ENCODE data around the gene ARGFX. TPM values are rescaled to one million over a fixed set of nuclear protein-coding genes. Genes with fewer than 3 reads are reported as not detected.

ARGFX gene
- total RNA-seq (not detected), polyA plus RNA-seq (not detected)

GRCh38 chr3:121567649-121568048 is at the start of gene ARGFX:
Gene ARGFX, plus strand, starts transcription at chr3:121567949. Its CDS starts 2,765 bp downstream, at chr3:121570714.
- no peak within 1 kb of the TSS for H3K4me3 ChIP-seq (ENCODE audit: low read length)
- CTCF ChIA-PET, result no interaction called here
- Mint-ChIP-seq H3K4me1 (no peaks in the 10 kb centered on the region), H3K9me3 (no peaks in the 10 kb centered on the region), H3K27ac (peak within 1 kb of the TSS in 1 of 8 donors; percentile 77), H3K36me3 (no peaks in the 10 kb centered on the region), H3K27me3 (peaks cover 3 to 4% of the 10 kb centered on the region in 2 donors), H3K4me3 (no peak within 1 kb of the TSS)
- no peak for DNase-seq
- no peaks in the 10 kb centered on the region for H3K9me3 ChIP-seq (ENCODE audit: low read length)
- no peaks in the 10 kb centered on the region for H3K27me3 ChIP-seq (ENCODE audit: insufficient read depth, low read length, poor library complexity, severe bottlenecking)
- no peak within 1 kb of the TSS for H3K27ac ChIP-seq (ENCODE audit: low read depth, low read length)
- POLR2A ChIA-PET, result no interaction called here
- no peaks in the 10 kb centered on the region for H3K4me1 ChIP-seq (ENCODE audit: insufficient read depth, low read length)
- H3K36me3 ChIP-seq (ENCODE audit: insufficient read depth, low read length), result no peaks in the 10 kb centered on the region

- Mint-ChIP-seq H3K27me3 (no peaks in the 10 kb centered on the region), H3K36me3 (peaks cover 0 to 23% (median 3%) of the 10 kb centered on the region in 3 donors), H3K27ac (peak overlapping the region in 1 of 8 donors; percentile 15), H3K4me1 (no peaks in the 10 kb centered on the region), H3K4me3 (no peak overlapping the region), H3K9me3 (peaks cover 15 to 26% (median 16%) of the 10 kb centered on the region in 5 donors)
- H3K36me3 ChIP-seq (ENCODE audit: insufficient read depth, low read length), result no peaks in the 10 kb centered on the region
- no peaks in the 10 kb centered on the region for H3K4me1 ChIP-seq (ENCODE audit: insufficient read depth, low read length)
- no peak overlapping the region for H3K27ac ChIP-seq (ENCODE audit: low read depth, low read length)
- H3K4me3 ChIP-seq (ENCODE audit: low read length), result no peak overlapping the region
- no peak for DNase-seq
- H3K27me3 ChIP-seq (ENCODE audit: insufficient read depth, low read length, poor library complexity, severe bottlenecking), result no peaks in the 10 kb centered on the region
- ChIA-PET CTCF (no interaction called here), POLR2A (no interaction called here)
- no peaks in the 10 kb centered on the region for H3K9me3 ChIP-seq (ENCODE audit: low read length)
Measured at GRCh38 chr3:121517953-121518655, 49.6 kb upstream of the ARGFX start.

- CTCF ChIA-PET, result no interaction called here
- Histone ChIP-seq H3K27ac (ENCODE audit: low read depth, low read length) (no peak overlapping the region), H3K4me1 (ENCODE audit: insufficient read depth, low read length) (no peaks in the 10 kb centered on the region), H3K9me3 (ENCODE audit: low read length) (no peaks in the 10 kb centered on the region), H3K4me3 (ENCODE audit: low read length) (no peak overlapping the region), H3K27me3 (ENCODE audit: insufficient read depth, low read length, poor library complexity, severe bottlenecking) (no peaks in the 10 kb centered on the region), H3K36me3 (ENCODE audit: insufficient read depth, low read length) (no peaks in the 10 kb centered on the region)
- Mint-ChIP-seq H3K27ac (no peak overlapping the region), H3K4me3 (no peak overlapping the region), H3K4me1 (no peaks in the 10 kb centered on the region), H3K36me3 (peaks cover 0 to 19% (median 3%) of the 10 kb centered on the region in 3 donors), H3K27me3 (no peaks in the 10 kb centered on the region), H3K9me3 (peaks cover 8 to 18% (median 16%) of the 10 kb centered on the region in 5 donors)
- DNase-seq, result no peak
- POLR2A ChIA-PET, result no interaction called here
Measured at GRCh38 chr3:121520510-121520909, 47.2 kb upstream of the ARGFX start.

GRCh38 chr3:121529308-121529707 is 38.4 kb upstream of the ARGFX start:
- Mint-ChIP-seq H3K4me3 (no peak overlapping the region), H3K36me3 (no peaks in the 10 kb centered on the region), H3K27ac (no peak overlapping the region), H3K4me1 (no peaks in the 10 kb centered on the region), H3K9me3 (no peaks in the 10 kb centered on the region), H3K27me3 (no peaks in the 10 kb centered on the region)
- Histone ChIP-seq H3K4me1 (ENCODE audit: insufficient read depth, low read length) (no peaks in the 10 kb centered on the region), H3K4me3 (ENCODE audit: low read length) (no peak overlapping the region), H3K27me3 (ENCODE audit: insufficient read depth, low read length, poor library complexity, severe bottlenecking) (no peaks in the 10 kb centered on the region), H3K9me3 (ENCODE audit: low read length) (no peaks in the 10 kb centered on the region), H3K36me3 (ENCODE audit: insufficient read depth, low read length) (no peaks in the 10 kb centered on the region), H3K27ac (ENCODE audit: low read depth, low read length) (no peak overlapping the region)
- no peak for DNase-seq
- POLR2A ChIA-PET, result no interaction called here
- CTCF ChIA-PET, result no interaction called here

GRCh38 chr3:121531269-121531668 is 36.5 kb upstream of the ARGFX start:
- no peak for DNase-seq
- Mint-ChIP-seq H3K9me3 (no peaks in the 10 kb centered on the region), H3K27ac (peak overlapping the region in 1 of 8 donors; percentile 4), H3K36me3 (no peaks in the 10 kb centered on the region), H3K4me1 (no peaks in the 10 kb centered on the region), H3K27me3 (no peaks in the 10 kb centered on the region), H3K4me3 (no peak overlapping the region)
- POLR2A ChIA-PET, result no interaction called here
- Histone ChIP-seq H3K4me1 (ENCODE audit: insufficient read depth, low read length) (no peaks in the 10 kb centered on the region), H3K36me3 (ENCODE audit: insufficient read depth, low read length) (no peaks in the 10 kb centered on the region), H3K4me3 (ENCODE audit: low read length) (no peak overlapping the region), H3K9me3 (ENCODE audit: low read length) (no peaks in the 10 kb centered on the region), H3K27me3 (ENCODE audit: insufficient read depth, low read length, poor library complexity, severe bottlenecking) (no peaks in the 10 kb centered on the region), H3K27ac (ENCODE audit: low read depth, low read length) (no peak overlapping the region)
- CTCF ChIA-PET, result no interaction called here

- Mint-ChIP-seq H3K27ac (peak overlapping the region in 1 of 8 donors; percentile 67), H3K27me3 (no peaks in the 10 kb centered on the region), H3K4me1 (peaks cover 14 to 18% (median 15%) of the 10 kb centered on the region in 3 donors), H3K9me3 (no peaks in the 10 kb centered on the region), H3K4me3 (no peak overlapping the region), H3K36me3 (peaks cover 0 to 4% (median 0%) of the 10 kb centered on the region in 3 donors)
- no peak overlapping the region for H3K4me3 ChIP-seq (ENCODE audit: low read length)
- POLR2A ChIA-PET, result no interaction called here
- no peak for DNase-seq
- CTCF ChIA-PET, result no interaction called here
- no peaks in the 10 kb centered on the region for H3K4me1 ChIP-seq (ENCODE audit: insufficient read depth, low read length)
- H3K27ac ChIP-seq (ENCODE audit: low read depth, low read length), result no peak overlapping the region
- H3K27me3 ChIP-seq (ENCODE audit: insufficient read depth, low read length, poor library complexity, severe bottlenecking), result no peaks in the 10 kb centered on the region
- H3K9me3 ChIP-seq (ENCODE audit: low read length), result no peaks in the 10 kb centered on the region
- H3K36me3 ChIP-seq (ENCODE audit: insufficient read depth, low read length), result no peaks in the 10 kb centered on the region
Measured at GRCh38 chr3:121542924-121543323, 24.8 kb upstream of the ARGFX start.

GRCh38 chr3:121545049-121545573 is 22.6 kb upstream of the ARGFX start:
- Mint-ChIP-seq H3K27ac (peak overlapping the region in 4 of 8 donors; percentile 53 to 92 (median 59)), H3K27me3 (no peaks in the 10 kb centered on the region), H3K4me1 (peaks cover 14 to 18% (median 15%) of the 10 kb centered on the region in 3 donors), H3K4me3 (peak overlapping the region; percentile 83 to 95 (median 90)), H3K36me3 (peaks cover 0 to 4% (median 0%) of the 10 kb centered on the region in 3 donors), H3K9me3 (no peaks in the 10 kb centered on the region)
- no peaks in the 10 kb centered on the region for H3K4me1 ChIP-seq (ENCODE audit: insufficient read depth, low read length)
- no peaks in the 10 kb centered on the region for H3K9me3 ChIP-seq (ENCODE audit: low read length)
- ChIA-PET POLR2A (interaction anchor here (1.3 to 1.6 kb wide), 2 partner anchors 1450 to 1657 kb away, joined by 4 to 6 read pairs; partner anchors contain the start of gene SEC22A), CTCF (interaction anchor here (2.0 kb wide), 1 partner anchor 839 kb away, joined by 14 read pairs; the partner anchor contains the start of genes FAM162A and MIX23)
- H3K36me3 ChIP-seq (ENCODE audit: insufficient read depth, low read length), result no peaks in the 10 kb centered on the region
- no peak for DNase-seq
- H3K27ac ChIP-seq (ENCODE audit: low read depth, low read length), result no peak overlapping the region
- peak overlapping the region; percentile 78 for H3K4me3 ChIP-seq (ENCODE audit: low read length)
- no peaks in the 10 kb centered on the region for H3K27me3 ChIP-seq (ENCODE audit: insufficient read depth, low read length, poor library complexity, severe bottlenecking)
